NT2/D1 (cell line): Measurements from ENCODE around the gene AXIN1.

Experiments
- YY1 ChIP-seq: IDR thresholded peaks from 2 replicates; pipeline ENCODE4 v1.6.1; 2011; ENCODE audit not compliant: insufficient read length, insufficient read depth
- ZNF274 ChIP-seq: IDR thresholded peaks from 2 replicates; pipeline ENCODE4 v1.6.1; 2011; ENCODE audit warnings: mild to moderate bottlenecking, low read depth, low read length

DNA sequence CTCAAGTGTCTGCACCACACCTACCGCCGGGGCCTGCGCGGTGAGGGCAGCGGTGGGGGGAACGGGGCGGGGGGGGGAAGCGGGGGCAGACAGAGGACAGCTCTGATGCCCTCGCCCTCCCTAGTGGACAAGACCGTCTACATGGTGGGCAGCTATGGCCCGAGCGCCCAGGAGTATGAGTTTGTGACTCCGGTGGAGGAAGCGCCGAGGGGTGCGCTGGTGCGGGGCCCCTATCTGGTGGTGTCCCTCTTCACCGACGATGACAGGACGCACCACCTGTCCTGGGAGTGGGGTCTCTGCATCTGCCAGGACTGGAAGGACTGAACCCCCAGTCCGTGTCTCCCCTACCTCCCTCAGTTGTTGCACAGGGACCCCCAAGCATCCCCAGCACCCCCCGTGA lies 70.0 kb downstream of the AXIN1 start:
- TF ChIP-seq ZNF274 (no peak), YY1 (no peak)
